Dendritic cell treated with granulocyte-macrophage colony-stimulating factor and Interleukin-4, amounts not matched to agents 40 ng/mL and 50 ng/mL, for 4 days (primary cell): ENCODE measurements around the gene C17orf78.
A peak's percentile ranks its signal among the peaks of the same experiment; 100 is the strongest.
"Not testable (repeated sequence)": the region's sequence is repeated elsewhere in the genome, so short reads cannot be mapped to it uniquely, and the experiment has no call there.

Experiments used
- H3K27ac Mint-ChIP-seq: one replicate; pipeline ENCODE4 v1.8.0; 2022; ENCODE audit warnings: mild to moderate bottlenecking, mixed read lengths
- H3K27me3 Mint-ChIP-seq: one replicate; pipeline ENCODE4 v1.8.0; 2022; ENCODE audit warnings: mild to moderate bottlenecking, mixed read lengths
- H3K36me3 Mint-ChIP-seq: one replicate; pipeline ENCODE4 v1.8.0; 2022; ENCODE audit warnings: low read depth, mixed read lengths
- H3K4me1 Mint-ChIP-seq: one replicate; pipeline ENCODE4 v1.8.0; 2022; ENCODE audit warnings: low read depth, mixed read lengths
- H3K4me3 Mint-ChIP-seq: one replicate; pipeline ENCODE4 v1.8.0; 2022; ENCODE audit warnings: mild to moderate bottlenecking, moderate library complexity, mixed read lengths
- H3K9me3 Mint-ChIP-seq: one replicate; pipeline ENCODE4 v1.8.0; 2022; ENCODE audit warnings: mixed read lengths
- intact Hi-C: fragments of 100-400 bp; cut with micrococcal nuclease; formaldehyde crosslinking; loops from one replicate; pipeline ENCODE4 v1.15.0; 2022

Gene C17orf78

DNA sequence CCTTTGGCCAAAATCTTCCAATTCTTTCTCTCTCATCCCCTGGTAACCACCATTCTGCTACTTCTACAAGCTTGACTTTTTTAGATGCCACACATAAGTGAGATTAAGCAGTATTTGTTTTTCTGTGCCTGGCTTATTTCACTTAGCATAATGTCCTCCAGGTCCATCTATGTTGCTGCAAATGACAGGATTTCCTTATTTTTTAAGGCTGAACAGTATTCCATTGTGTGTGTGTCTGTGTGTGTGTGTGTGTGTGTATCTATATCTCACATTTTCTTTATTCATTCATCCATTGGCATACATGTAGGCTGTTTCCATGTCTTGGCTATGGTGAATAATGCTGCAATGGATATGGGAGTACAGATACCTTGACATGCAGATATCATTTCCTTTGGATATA, 24.7 kb downstream of the C17orf78 start:
- H3K36me3 Mint-ChIP-seq, result no peaks in the 10 kb centered on the region
- H3K4me1 Mint-ChIP-seq, result peaks cover 19% of the 10 kb centered on the region
- intact Hi-C loops, result loop anchor here (10.0 kb wide), 1 partner anchor 46 kb away; no protein-coding TSS in a partner anchor
- no peaks in the 10 kb centered on the region for H3K27me3 Mint-ChIP-seq
- no peak overlapping the region for H3K4me3 Mint-ChIP-seq
- no peaks in the 10 kb centered on the region for H3K9me3 Mint-ChIP-seq
- H3K27ac Mint-ChIP-seq, result no peak overlapping the region

DNA sequence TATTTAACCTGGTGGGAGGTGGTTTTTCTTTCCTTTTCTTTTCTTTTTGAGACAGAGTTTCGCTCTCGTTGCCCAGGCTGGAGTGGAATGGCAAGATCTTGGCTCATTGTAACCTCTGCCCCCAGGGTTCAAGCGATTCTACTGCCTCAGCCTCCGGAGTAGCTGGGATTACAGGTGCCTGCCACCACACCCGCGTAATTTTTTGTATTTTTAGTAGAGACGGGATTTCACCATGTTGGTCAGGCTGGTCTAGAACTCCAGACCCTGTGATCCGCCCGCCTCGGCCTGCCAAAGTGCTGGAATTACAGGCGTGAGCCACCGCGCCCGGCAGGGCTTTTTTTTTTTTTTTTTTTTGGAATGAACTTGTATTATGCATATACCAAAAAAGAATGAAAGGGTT, 29.7 kb downstream of the C17orf78 start:
- Mint-ChIP-seq H3K4me3 (peak overlapping the region; percentile 95), H3K4me1 (peaks cover 38% of the 10 kb centered on the region)
- H3K27me3 Mint-ChIP-seq, H3K9me3 Mint-ChIP-seq, H3K27ac Mint-ChIP-seq, H3K36me3 Mint-ChIP-seq: not testable (repeated sequence)
- intact Hi-C loops, result loop anchor here (10.0 kb wide), 1 partner anchor 51 kb away; no protein-coding TSS in a partner anchor

DNA sequence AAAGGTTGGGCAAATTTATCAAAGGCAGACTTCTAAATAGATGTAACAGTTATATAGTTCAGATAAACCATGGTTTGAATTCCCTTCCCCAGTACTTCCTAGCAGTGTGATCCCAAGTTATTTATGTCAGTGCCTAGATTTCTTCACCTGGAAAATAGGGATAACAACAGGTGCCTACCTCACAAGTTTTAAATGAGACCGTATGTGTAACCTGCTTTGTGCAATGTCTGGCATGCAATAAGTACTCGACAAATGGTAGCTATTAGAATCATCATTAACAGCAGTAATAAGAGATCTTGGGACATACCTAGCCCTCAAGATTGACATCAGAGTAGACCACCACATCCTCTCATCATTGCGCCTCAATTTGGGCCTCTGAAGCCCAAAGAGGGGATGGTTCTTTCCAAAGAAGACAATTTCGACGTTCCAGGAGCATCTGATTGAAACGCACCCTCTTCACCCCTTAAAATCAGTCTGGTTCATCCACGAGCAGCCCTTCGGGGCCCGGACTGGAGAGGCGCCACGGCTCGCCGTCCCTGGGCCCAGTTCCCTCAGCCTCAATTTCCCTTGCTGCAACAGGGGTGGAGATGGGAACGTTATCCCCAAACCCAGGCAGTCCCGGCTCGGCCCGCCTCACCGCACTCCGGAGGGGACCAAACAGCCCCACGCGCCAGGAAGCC, 30.3 kb downstream of the C17orf78 start:
- H3K27ac Mint-ChIP-seq, result peak overlapping the region; percentile 93
- H3K27me3 Mint-ChIP-seq, result no peaks in the 10 kb centered on the region
- intact Hi-C loops, result loop anchor here (10.0 kb wide), 1 partner anchor 51 kb away; no protein-coding TSS in a partner anchor
- peak overlapping the region; percentile 95 for H3K4me3 Mint-ChIP-seq
- H3K4me1 Mint-ChIP-seq, result peaks cover 38% of the 10 kb centered on the region
- H3K9me3 Mint-ChIP-seq, result no peaks in the 10 kb centered on the region
- peaks cover 11% of the 10 kb centered on the region for H3K36me3 Mint-ChIP-seq

DNA sequence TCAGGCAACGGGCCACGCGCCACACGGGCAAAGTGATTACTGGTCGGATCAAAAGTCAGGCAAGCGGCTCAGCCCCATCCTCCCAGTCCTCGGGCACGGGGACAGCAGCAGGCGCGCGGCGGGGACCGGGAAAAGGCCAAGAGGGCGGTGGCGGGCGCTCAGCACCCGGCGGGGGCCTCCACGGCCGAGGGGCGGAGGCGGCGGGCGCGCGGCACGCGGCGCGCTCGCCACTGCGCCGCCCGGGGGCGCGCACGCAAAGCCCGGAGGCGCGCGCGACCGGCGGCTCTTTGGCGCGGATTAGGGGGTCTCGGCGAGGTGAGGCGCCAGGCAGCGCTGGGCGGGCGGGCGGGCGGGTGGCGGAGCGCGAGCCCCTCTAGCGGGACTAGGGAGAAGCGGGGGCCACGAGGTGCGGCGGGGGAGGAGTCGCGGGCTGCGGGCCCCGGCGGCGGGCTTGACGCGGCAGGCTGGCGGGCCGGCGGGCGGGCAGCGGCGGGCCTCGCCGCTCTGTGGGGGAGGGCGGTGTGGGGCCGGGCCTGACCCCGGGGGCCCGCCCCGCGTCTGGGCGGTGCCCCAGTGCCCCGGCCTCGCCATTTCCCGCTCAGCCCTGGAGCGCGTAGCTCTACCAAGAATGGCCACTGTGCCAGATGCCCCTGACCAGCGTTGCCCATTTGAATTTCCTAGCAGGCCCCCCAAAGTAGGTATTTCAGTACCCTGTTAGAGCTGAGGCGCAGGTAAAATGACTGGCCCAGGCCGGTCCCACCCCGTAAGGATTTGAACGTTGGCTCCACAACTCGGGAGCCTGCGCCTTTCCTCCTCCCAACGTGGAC, 31.1 kb downstream of the C17orf78 start, which contains the start of the genes ACACA and TADA2A:
ACACA (minus strand) TSS at position 202 of the 827 bp plus-strand sequence. CDS start 537 bp downstream, outside the sequence.
TADA2A (plus strand) TSS at position 252 of the 827 bp plus-strand sequence. CDS start 4,480 bp downstream, outside the sequence.
- Mint-ChIP-seq H3K4me1 (peaks cover 38% of the 10 kb centered on the region), H3K9me3 (no peaks in the 10 kb centered on the region), H3K27me3 (no peaks in the 10 kb centered on the region), H3K36me3 (peaks cover 19% of the 10 kb centered on the region), H3K4me3 (peak within 1 kb of the TSS; percentile 95), H3K27ac (peak within 1 kb of the TSS; percentile 93)
- intact Hi-C loops, result loop anchor here (10.0 kb wide), 1 partner anchor 52 kb away; no protein-coding TSS in a partner anchor

DNA sequence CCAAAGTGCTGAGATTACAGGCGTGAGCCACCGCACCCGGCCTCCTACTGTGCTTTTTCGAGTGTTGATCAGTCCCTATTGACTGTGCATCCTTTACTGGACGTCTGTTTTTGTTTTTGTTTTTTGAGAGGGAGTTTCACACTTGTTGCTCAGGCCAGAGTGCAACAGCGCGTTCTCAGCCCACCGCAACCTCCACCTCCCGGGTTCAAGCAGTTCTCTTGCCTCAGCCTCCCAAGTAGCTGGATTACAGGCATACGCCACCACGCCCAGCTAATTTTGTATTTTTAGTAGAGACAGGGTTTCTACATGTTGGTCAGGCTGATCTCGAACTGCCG, 32.3 kb downstream of the C17orf78 start:
- H3K27me3 Mint-ChIP-seq, H3K9me3 Mint-ChIP-seq: not testable (repeated sequence)
- Mint-ChIP-seq H3K4me1 (peaks cover 38% of the 10 kb centered on the region), H3K36me3 (peaks cover 32% of the 10 kb centered on the region), H3K27ac (peak overlapping the region; percentile 93), H3K4me3 (peak overlapping the region; percentile 85)
- intact Hi-C loops, result loop anchor here (10.0 kb wide), 1 partner anchor 53 kb away; no protein-coding TSS in a partner anchor

DNA sequence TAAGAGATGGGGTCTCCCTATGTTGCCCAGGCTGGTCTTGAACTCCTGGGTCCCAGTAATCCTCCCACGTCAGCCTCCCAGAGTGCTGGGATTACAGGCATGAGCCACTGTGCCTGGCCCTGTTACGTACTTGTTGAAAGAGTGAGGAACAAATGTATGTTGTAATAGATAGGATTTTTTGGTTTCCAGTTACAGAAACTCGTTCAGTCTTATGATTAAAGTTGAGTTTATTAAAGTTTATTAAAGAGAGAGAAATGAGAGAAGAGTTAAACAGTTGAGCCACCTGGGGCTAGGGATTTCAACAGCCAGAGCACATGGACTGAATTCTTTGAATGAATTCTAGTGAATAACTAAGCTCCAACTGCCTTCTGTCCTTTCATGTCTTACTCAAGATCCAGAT, 34.6 kb downstream of the C17orf78 start:
- no peaks in the 10 kb centered on the region for H3K9me3 Mint-ChIP-seq
- peaks cover 33% of the 10 kb centered on the region for H3K4me1 Mint-ChIP-seq
- H3K27ac Mint-ChIP-seq, result no peak overlapping the region
- peaks cover 54% of the 10 kb centered on the region for H3K36me3 Mint-ChIP-seq
- intact Hi-C loops, result no loop called here
- H3K27me3 Mint-ChIP-seq, result no peaks in the 10 kb centered on the region
- H3K4me3 Mint-ChIP-seq, result no peak overlapping the region

DNA sequence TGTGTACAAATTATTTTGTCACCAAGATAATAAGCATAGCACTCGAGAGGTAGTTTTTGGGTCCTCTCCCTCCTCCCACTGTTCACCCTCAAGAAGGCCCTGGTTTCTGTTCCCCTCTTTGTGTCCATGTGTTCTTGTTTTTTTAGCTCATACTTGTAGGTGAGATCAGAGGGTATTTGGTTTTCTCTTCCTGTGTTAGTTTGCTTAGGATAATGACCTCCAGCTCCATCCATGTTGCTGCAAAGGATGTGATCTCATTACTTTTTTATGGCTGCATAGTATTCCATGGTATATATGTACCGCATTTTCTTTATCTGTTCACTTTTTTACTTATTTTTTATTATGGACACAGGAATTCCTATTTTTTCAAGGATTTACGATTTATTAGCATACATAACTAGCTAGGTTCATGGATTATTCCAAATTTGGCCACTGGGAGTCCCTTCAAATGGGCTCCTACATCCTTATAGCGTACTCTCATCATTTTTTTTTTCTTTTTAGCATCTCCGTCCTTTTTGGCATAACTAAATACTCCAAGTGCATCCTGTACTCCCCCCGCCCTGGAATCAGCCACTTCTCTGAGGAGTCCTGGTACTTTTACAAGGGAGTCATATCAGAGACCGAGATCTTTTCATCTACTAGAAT, 38.2 kb downstream of the C17orf78 start:
- Mint-ChIP-seq H3K9me3 (no peaks in the 10 kb centered on the region), H3K27me3 (no peaks in the 10 kb centered on the region), H3K4me3 (no peak overlapping the region), H3K36me3 (peaks cover 75% of the 10 kb centered on the region), H3K27ac (no peak overlapping the region), H3K4me1 (peaks cover 18% of the 10 kb centered on the region)
- intact Hi-C loops, result no loop called here

DNA sequence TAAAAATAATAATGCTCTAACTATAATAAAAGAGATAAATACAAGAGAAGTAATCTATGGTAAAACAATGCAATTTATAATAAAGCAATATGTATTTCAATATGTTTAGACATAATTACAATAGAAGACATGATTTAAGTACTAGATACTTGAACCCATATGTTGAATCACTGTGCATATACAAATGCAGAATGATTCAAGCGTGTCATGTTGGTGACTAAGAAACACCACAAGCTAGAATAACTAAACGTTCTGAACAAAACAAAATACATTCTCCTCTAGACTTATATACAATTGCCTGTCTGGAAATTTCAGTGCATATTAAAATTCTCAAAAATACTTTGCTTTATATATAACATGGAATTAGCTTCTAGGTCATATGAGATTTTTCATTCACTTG, 42.1 kb downstream of the C17orf78 start:
- H3K9me3 Mint-ChIP-seq, result no peaks in the 10 kb centered on the region
- H3K27ac Mint-ChIP-seq, result no peak overlapping the region
- no peaks in the 10 kb centered on the region for H3K27me3 Mint-ChIP-seq
- peaks cover 87% of the 10 kb centered on the region for H3K36me3 Mint-ChIP-seq
- peaks cover 7% of the 10 kb centered on the region for H3K4me1 Mint-ChIP-seq
- no peak overlapping the region for H3K4me3 Mint-ChIP-seq
- intact Hi-C loops, result no loop called here

DNA sequence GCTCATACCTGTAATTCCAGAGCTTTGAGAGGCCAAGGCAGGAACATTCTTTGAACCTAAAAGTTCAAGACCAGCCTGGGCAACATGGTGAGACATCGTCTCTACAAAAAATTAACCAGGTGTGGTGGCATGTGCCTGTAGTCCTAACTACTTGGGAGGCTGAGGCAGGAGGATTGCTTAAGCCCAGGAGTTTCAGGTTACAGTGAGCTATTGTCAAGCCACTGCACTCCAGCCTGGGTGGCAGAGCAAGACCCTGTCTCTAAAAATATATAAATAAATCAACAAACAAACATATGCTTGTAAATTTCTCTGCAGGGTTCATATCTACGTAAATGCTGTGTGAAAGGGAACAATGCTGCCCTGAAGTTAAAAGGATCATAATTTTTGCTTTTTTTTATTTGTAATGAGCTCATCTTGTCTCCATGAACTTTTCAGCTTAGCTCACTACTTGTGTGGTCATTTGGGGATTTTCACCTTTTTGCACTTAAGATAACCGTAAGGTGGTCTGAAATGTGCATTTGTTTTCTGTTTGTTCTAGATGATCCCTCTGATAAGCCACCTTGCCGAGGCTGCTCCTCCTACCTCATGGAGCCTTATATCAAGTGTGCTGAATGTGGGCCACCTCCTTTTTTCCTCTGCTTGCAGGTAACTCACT, 47.3 kb downstream of the C17orf78 start:
- H3K36me3 Mint-ChIP-seq, result peaks cover 94% of the 10 kb centered on the region
- no peaks in the 10 kb centered on the region for H3K9me3 Mint-ChIP-seq
- intact Hi-C loops, result no loop called here
- H3K4me1 Mint-ChIP-seq, result no peaks in the 10 kb centered on the region
- no peak overlapping the region for H3K4me3 Mint-ChIP-seq
- H3K27ac Mint-ChIP-seq, result no peak overlapping the region
- H3K27me3 Mint-ChIP-seq, result no peaks in the 10 kb centered on the region

DNA sequence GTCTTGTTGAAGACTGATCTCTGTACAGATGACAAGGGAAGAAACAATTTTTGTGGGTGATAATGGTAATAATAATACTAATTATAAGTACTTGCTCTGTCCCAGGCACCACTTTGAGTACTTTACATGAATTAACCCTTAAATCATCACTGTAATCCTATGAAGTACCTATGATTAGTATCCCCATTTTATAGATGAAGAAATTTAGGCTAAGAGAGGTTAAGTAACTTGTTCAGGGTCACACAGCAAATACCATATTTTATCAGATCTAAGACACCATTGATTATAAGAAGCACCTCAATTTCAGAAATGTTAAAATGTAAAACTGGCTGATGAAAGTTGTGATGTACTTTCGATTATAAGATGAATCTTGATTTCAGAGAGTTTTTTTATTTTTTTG, 49.5 kb downstream of the C17orf78 start:
- H3K36me3 Mint-ChIP-seq, result peaks cover 90% of the 10 kb centered on the region
- H3K27me3 Mint-ChIP-seq, result no peaks in the 10 kb centered on the region
- peaks cover 5% of the 10 kb centered on the region for H3K4me1 Mint-ChIP-seq
- no peak overlapping the region for H3K27ac Mint-ChIP-seq
- H3K4me3 Mint-ChIP-seq, result no peak overlapping the region
- intact Hi-C loops, result no loop called here
- no peaks in the 10 kb centered on the region for H3K9me3 Mint-ChIP-seq

DNA sequence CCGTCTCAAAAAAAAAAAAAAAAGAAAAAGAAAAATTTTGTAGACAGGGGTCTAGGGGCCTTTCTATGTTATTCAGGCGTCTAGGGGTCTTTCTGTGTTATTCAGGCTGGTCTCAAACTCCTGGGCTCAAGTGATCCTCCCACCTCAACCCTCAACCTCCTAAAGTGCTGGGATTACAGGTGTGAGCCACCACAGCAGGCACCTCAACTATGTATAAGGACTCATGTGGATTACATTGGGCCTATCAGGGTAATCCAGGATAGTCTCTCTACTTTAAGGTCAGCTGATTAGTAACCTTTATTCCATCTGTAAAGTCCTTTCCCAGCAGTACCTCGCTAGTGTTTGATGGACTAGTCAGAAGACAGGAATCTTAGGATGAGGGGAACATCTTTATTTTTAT, 53.3 kb downstream of the C17orf78 start:
- Mint-ChIP-seq H3K4me1 (peaks cover 6% of the 10 kb centered on the region), H3K4me3 (no peak overlapping the region), H3K27ac (no peak overlapping the region), H3K9me3 (no peaks in the 10 kb centered on the region), H3K27me3 (no peaks in the 10 kb centered on the region), H3K36me3 (peaks cover 83% of the 10 kb centered on the region)
- intact Hi-C loops, result no loop called here

DNA sequence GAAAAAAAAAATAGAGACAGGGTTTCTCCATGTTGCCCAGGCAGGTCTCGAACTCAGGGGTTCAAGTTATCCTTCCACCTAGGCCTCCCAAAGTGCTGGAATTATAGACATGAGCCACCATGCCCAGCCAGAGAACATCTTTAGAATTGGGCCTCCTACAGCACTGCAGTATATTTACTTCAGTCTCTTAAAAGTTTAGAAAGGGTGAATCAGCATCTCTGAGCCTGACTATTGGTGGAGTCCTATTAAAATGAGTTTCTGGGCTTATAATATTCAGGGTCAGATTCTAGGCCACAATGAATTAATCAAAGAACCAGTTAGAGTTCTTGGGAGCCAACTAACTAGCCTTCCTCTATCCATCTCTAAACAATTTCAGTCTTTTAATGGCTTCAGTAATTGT, 53.7 kb downstream of the C17orf78 start:
- H3K36me3 Mint-ChIP-seq, result peaks cover 83% of the 10 kb centered on the region
- H3K4me3 Mint-ChIP-seq, result no peak overlapping the region
- peaks cover 6% of the 10 kb centered on the region for H3K4me1 Mint-ChIP-seq
- intact Hi-C loops, result no loop called here
- no peak overlapping the region for H3K27ac Mint-ChIP-seq
- H3K9me3 Mint-ChIP-seq, result no peaks in the 10 kb centered on the region
- H3K27me3 Mint-ChIP-seq, result no peaks in the 10 kb centered on the region

DNA sequence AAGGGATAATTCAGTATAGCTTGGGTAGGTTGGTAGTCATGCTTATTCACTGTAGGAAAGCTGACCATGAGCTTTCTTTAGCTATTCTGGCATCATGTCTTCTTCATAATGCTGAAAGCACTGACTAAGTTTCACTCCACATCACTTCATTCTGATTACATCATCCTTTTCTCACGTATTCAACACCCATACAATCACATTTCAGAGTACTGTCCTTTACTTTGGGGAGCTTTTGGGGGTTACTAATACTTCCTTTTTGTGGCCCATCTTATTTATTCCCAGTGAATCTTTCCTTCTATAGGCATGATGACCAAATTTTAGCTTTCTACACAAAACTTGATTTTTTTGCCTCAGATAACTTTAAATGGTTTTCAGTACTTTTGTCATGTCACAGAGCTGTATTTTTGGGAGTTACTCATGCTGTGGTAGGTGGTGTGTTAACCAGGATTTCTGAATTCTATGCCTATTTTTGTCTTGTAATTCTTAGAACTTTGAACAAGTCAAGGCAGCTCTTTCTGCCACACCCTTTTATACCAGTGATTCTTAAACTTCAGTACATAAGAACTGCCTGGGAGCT, 54.4 kb downstream of the C17orf78 start:
- intact Hi-C loops, result no loop called here
- Mint-ChIP-seq H3K36me3 (peaks cover 81% of the 10 kb centered on the region), H3K27ac (no peak overlapping the region), H3K27me3 (no peaks in the 10 kb centered on the region), H3K9me3 (no peaks in the 10 kb centered on the region), H3K4me3 (no peak overlapping the region), H3K4me1 (peaks cover 6% of the 10 kb centered on the region)
